Transverse colon (tissue), 4 donors: ENCODE results near the gene RAMP1.

ENCODE experiments used
- CTCF ChIP-seq, 5 experiments: fragments of 200-600 bp in 3 of 5; fragments of 450-650 bp in 2 of 5; sonication (generic) in 3 of 5; IDR thresholded peaks; 1 replicate in 2 of 5; 2 replicates in 3 of 5; pipeline ENCODE4 v1.5.1; 2016 to 2017; ENCODE audit warnings: antibody characterized with exemption in 5 of 5, inconsistent platforms in 3 of 5, mild to moderate bottlenecking in 2 of 5, moderate library complexity in 1 of 5
- EP300 ChIP-seq: sonication (generic); formaldehyde crosslinking; IDR thresholded peaks from one replicate; pipeline ENCODE4 v1.6.1; 2017; ENCODE audit warnings: antibody characterized with exemption, low read depth
- POLR2A ChIP-seq: fragments of 450-650 bp; IDR thresholded peaks from one replicate; pipeline ENCODE4 v1.6.1; 2016; ENCODE audit warnings: antibody characterized with exemption, mild to moderate bottlenecking, moderate library complexity
- POLR2AphosphoS5 ChIP-seq, 3 donors: sonication (generic); formaldehyde crosslinking; IDR thresholded peaks; one replicate each; pipeline ENCODE4 v1.6.1; 2016; ENCODE audit warnings: antibody characterized with exemption in 3 of 3

- TF ChIP-seq EP300 (no peak), CTCF (IDR thresholded peaks at IDR 0.05) (no peak), POLR2AphosphoS5 (IDR thresholded peaks at IDR 0.05) (no peak), POLR2A (no peak)
Measured at GRCh38 chr2:237872178-237872887, 12.9 kb downstream of the RAMP1 start.
